Measurements from ENCODE around the gene CDH6. TPM values are rescaled to one million over a fixed set of nuclear protein-coding genes. Genes with fewer than 3 reads are reported as not detected.

CDH6 gene
- total and polyA plus RNA-seq, 2 experiments from 2014 or later = 0.60 to 1.1 TPM

- TF ChIP-seq, protein P1, sequence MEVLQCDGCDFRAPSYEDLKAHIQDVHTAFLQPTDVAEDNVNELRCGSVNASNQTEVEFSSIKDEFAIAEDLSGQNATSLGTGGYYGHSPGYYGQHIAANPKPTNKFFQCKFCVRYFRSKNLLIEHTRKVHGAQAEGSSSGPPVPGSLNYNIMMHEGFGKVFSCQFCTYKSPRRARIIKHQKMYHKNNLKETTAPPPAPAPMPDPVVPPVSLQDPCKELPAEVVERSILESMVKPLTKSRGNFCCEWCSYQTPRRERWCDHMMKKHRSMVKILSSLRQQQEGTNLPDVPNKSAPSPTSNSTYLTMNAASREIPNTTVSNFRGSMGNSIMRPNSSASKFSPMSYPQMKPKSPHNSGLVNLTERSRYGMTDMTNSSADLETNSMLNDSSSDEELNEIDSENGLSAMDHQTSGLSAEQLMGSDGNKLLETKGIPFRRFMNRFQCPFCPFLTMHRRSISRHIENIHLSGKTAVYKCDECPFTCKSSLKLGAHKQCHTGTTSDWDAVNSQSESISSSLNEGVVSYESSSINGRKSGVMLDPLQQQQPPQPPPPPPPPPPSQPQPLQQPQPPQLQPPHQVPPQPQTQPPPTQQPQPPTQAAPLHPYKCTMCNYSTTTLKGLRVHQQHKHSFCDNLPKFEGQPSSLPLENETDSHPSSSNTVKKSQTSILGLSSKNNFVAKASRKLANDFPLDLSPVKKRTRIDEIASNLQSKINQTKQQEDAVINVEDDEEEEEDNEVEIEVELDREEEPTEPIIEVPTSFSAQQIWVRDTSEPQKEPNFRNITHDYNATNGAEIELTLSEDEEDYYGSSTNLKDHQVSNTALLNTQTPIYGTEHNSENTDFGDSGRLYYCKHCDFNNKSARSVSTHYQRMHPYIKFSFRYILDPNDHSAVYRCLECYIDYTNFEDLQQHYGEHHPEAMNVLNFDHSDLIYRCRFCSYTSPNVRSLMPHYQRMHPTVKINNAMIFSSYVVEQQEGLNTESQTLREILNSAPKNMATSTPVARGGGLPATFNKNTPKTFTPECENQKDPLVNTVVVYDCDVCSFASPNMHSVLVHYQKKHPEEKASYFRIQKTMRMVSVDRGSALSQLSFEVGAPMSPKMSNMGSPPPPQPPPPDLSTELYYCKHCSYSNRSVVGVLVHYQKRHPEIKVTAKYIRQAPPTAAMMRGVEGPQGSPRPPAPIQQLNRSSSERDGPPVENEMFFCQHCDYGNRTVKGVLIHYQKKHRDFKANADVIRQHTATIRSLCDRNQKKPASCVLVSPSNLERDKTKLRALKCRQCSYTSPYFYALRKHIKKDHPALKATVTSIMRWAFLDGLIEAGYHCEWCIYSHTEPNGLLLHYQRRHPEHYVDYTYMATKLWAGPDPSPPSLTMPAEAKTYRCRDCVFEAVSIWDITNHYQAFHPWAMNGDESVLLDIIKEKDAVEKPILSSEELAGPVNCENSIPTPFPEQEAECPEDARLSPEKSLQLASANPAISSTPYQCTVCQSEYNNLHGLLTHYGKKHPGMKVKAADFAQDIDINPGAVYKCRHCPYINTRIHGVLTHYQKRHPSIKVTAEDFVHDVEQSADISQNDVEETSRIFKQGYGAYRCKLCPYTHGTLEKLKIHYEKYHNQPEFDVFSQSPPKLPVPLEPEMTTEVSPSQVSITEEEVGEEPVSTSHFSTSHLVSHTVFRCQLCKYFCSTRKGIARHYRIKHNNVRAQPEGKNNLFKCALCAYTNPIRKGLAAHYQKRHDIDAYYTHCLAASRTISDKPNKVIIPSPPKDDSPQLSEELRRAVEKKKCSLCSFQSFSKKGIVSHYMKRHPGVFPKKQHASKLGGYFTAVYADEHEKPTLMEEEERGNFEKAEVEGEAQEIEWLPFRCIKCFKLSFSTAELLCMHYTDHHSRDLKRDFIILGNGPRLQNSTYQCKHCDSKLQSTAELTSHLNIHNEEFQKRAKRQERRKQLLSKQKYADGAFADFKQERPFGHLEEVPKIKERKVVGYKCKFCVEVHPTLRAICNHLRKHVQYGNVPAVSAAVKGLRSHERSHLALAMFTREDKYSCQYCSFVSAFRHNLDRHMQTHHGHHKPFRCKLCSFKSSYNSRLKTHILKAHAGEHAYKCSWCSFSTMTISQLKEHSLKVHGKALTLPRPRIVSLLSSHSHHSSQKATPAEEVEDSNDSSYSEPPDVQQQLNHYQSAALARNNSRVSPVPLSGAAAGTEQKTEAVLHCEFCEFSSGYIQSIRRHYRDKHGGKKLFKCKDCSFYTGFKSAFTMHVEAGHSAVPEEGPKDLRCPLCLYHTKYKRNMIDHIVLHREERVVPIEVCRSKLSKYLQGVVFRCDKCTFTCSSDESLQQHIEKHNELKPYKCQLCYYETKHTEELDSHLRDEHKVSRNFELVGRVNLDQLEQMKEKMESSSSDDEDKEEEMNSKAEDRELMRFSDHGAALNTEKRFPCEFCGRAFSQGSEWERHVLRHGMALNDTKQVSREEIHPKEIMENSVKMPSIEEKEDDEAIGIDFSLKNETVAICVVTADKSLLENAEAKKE (CRISPR knock-in tag; IDR thresholded peaks at IDR 0.05) = no peak
- TF ChIP-seq JUNB (IDR thresholded peaks at IDR 0.05; ENCODE audit: unreplicated experiment) (no peak), EZH2 (IDR thresholded peaks at IDR 0.05; ENCODE audit: low read depth, unreplicated experiment) (no peak)
Observed at GRCh38 chr5:31187591-31187990, 5.9 kb upstream of the CDH6 start (continued).

- Mint-ChIP-seq H3K36me3 (ENCODE audit: low read depth) (no peaks in the 10 kb centered on the region), H3K4me3 (no peak overlapping the region), H3K27me3 (ENCODE audit: insufficient read depth, low read depth, poor library complexity) (peaks cover 32% of the 10 kb centered on the region), H3K27ac (no peak overlapping the region), H3K9me3 (no peaks in the 10 kb centered on the region), H3K4me1 (peaks cover 19% of the 10 kb centered on the region)
- DNase-seq (ENCODE audit: low spot score) (no peak), ATAC-seq (no peak)
- H4K20me1 ChIP-seq (replicated peaks; ENCODE audit: insufficient read depth) = no peaks in the 10 kb centered on the region
- H3K79me2 ChIP-seq (replicated peaks; ENCODE audit: insufficient read depth) = no peaks in the 10 kb centered on the region
- H2AFZ ChIP-seq = no peak overlapping the region
- H3K4me3 ChIP-seq = no peak overlapping the region
- H3K27me3 ChIP-seq (ENCODE audit: insufficient read depth) = peaks cover 53% of the 10 kb centered on the region
- no peaks in the 10 kb centered on the region for H3K36me3 ChIP-seq (ENCODE audit: insufficient read depth)
- H3K4me2 ChIP-seq = 0 out of 2 replicates have a peak overlapping the region, but pooled peaks have one; percentile 99
- peaks cover 23% of the 10 kb centered on the region for H3K4me1 ChIP-seq (ENCODE audit: insufficient read depth)
- H3F3A ChIP-seq (replicated peaks; ENCODE audit: low read depth) = peaks cover 3% of the 10 kb centered on the region; the same call in 1 of the 2 replicates
- H3K27ac ChIP-seq (ENCODE audit: low read depth) = no peak overlapping the region
- no peaks in the 10 kb centered on the region for H3K9me2 ChIP-seq (ENCODE audit: insufficient read depth)
- TF ChIP-seq ZNF114 (CRISPR knock-in tag; IDR thresholded peaks at IDR 0.05) (no peak), STAT1 (IDR thresholded peaks at IDR 0.05; ENCODE audit: unreplicated experiment) (no peak), EZH2phosphoT487 (IDR thresholded peaks at IDR 0.05; ENCODE audit: unreplicated experiment) (no peak), EZH2 (IDR thresholded peaks at IDR 0.05; ENCODE audit: low read depth, unreplicated experiment) (no peak), CREB1 (CRISPR knock-in tag; IDR thresholded peaks at IDR 0.05; ENCODE audit: low read depth) (no peak), JUNB (IDR thresholded peaks at IDR 0.05; ENCODE audit: unreplicated experiment) (no peak), ZNF331 (CRISPR knock-in tag; IDR thresholded peaks at IDR 0.05; ENCODE audit: low read depth) (no peak)
- TF ChIP-seq, protein P1 (CRISPR knock-in tag; IDR thresholded peaks at IDR 0.05) = no peak
Observed at GRCh38 chr5:31192442-31192841, 1.0 kb upstream of the CDH6 start.
